GM19238 (cell line): ENCODE data around the gene RGS19.
"Not testable (repeated sequence)": the region's sequence is repeated elsewhere in the genome, so short reads cannot be mapped to it uniquely, and the experiment has no call there.

ENCODE experiments used
- DNase-seq: peaks from one replicate; pipeline ENCODE4 v3.0.0; 2011; ENCODE audit warnings: low spot score; ENCODE audit not compliant: insufficient read length

RGS19 gene

DNA sequence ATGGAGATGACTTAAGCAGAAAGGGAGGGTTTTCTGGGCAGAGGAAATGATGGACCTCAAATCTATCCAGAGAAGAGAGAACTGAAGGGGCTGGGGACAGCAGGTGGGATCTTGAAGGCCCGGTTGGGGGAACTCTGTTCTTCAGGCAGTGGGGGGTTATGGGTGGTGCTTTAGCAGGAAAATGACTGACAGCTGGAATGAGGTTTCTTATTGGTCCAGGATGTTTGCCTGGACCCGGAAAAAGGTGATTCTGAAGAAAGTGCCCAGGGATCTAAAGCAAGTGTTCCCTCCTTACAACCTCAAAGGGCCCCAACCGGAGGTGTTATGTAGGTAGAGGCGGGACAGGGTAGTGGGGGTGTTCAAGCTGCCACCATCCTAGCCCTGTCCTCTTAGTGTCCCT, 16.1 kb upstream of the RGS19 start:
- DNase-seq: no peak

DNA sequence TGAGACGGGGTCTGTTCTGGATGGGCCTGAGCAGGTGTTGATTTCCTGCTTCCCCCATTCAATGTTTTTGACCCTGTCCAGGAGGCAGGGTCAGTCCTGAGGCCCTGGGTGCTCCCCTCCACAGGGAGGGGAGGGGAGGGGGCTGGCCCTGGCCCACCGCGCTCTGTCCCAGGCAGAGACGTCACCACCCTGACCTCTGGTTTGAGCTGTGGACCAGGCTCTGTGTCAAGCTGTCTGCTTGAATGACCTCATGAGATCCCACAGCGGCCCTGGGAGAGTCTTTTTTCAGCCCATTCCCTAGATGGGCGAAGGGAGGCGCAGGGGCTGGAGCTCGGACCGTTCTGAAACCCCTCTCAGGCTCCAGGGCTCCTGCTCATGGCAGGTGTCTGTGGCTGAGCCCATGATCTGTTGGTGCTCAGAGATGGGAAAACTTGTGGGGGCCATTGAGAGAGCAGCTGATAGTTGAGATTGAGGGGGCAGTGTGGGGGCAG, 13.7 kb upstream of the RGS19 start:
- DNase-seq: no peak

DNA sequence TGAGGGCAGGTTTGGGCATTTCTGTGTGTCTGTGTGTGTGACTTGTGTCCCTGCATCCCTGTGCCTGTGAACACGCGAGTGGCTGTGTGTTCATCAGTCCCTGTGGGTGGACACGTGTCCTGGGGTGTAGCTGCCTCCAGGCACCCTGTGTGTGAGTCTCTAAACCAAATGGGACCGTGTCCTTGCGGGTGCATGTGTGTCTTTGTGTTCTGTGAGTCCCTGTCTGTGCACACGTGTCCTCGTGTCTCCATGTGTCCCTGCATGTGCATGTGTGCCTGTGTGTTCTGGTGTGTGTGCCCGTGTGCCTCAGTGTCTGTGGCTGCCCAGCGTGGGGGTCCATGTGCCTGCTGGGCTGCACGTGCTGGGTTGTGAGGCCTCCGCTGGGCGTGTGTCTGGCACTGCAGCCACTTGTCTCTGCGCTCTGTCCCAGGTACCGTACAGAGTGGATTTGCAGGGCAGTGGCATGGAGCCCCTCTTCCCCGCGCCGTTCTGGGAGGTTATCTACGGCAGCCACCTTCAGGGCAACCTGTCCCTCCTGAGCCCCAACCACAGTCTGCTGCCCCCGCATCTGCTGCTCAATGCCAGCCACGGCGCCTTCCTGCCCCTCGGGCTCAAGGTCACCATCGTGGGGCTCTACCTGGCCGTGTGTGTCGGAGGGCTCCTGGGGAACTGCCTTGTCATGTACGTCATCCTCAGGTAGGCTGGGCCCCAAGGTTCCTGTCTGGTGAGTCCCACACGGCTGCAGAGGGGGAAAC, 13.1 kb upstream of the RGS19 start:
- no peak for DNase-seq

GRCh38 chr20:64091770-64092169, 12.5 kb upstream of the RGS19 start:
- DNase-seq: no peak

GRCh38 chr20:64091340-64091739, 12.0 kb upstream of the RGS19 start:
- DNase-seq: no peak

DNA sequence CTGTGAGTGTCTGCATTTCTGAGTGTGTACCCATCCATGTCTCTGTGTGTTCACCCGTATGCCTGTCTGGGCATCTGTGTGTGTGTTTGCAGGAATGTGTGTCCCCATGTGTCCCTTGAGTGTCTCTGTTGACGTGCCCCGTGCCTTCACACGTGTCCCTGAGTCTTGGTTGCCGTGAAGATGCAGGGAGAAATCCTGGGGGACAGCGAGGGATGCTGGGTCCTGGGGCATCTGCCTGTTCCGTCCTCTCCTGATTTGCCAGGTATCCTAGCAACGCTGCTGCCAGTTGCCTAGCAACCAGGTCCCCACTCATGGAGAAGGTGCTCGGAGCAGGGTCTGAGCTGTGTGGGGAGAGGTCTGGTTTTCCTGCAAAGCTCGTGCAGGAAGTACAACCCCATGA, 10.8 kb upstream of the RGS19 start:
- DNase-seq: no peak

DNA sequence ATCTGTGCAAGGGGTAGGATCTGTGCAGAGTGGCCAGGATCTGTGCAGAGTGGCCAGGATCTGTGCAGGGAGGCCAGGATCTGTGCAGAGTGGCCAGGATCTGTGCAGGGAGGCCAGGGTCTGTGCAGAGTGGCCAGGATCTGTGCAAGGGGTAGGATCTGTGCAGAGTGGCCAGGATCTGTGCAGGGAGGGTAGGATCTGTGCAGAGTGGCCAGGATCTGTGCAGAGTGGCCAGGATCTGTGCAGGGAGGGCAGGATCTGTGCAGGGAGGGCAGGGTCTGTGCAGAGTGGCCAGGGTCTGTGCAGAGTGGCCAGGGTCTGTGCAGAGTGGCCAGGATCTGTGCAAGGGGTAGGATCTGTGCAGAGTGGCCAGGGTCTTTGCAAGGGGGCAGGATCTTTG, 9.3 kb upstream of the RGS19 start:
- not testable (repeated sequence) for DNase-seq

DNA sequence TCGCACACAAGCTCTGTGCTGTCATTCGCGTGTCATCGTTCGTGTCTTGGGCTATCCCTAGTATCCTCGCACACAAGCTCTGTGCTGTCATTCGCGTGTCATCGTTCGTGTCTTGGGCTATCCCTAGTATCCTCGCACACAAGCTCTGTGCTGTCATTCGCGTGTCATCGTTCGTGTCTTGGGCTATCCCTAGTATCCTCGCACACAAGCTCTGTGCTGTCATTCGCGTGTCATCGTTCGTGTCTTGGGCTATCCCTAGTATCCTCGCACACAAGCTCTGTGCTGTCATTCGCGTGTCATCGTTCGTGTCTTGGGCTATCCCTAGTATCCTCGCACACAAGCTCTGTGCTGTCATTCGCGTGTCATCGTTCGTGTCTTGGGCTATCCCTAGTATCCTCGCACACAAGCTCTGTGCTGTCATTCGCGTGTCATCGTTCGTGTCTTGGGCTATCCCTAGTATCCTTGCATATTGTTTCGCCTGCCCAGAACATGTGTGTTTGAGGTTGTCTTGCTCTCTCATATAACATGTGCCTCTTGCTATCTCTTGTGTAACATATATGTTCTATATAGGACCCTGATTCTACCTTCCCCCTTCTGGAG, 8.0 kb upstream of the RGS19 start:
- not testable (repeated sequence) for DNase-seq

DNA sequence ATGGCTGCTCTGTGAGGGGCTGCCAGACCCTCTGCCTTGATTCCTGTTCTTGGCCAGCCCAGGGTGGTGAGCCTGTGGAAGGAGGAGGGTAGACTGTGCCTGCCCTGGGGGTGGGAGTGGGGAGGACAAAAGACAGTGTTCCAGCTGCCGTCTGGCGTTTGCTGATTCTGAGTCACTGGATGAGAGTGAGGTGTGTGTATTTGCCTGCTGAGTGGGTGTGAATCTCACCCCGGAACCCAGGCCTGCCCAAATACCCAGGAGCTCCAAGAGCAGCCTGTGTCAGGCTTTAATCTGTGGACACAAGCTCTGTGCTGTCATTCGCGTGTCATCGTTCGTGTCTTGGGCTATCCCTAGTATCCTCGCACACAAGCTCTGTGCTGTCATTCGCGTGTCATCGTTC, 7.5 kb upstream of the RGS19 start:
- no peak for DNase-seq

DNA sequence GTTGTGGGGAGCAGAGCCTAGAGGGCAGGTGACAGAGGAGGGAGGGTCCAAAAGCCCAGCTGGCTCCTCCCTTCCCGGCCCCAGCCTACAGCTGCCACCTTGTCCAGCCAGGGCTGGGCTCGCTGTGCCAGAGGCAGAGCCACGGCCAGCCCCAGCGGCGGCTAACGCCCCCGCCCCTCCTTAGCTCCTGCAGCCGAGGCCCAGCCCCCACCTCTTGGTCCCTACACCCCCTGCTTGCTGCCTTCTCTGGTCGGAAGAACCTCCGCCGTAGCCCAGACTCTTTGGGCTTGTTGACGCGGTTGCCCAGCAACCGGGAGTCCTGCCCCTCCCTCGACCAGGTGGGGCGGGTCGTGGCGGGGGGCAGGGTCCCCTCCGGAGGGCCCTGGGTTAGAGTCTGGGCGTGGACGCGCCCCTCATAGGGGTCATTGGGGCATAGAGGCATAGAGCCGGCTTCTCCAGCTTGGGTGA, 5.4 kb upstream of the RGS19 start:
- DNase-seq: no peak

- DNase-seq: no peak
These were observed 4.7 kb upstream of the RGS19 start, which contains the start of gene LKAAEAR1 for GRCh38 chr20:64083804-64084684. Gene LKAAEAR1 (minus strand): TSS chr20:64084398. CDS start chr20:64084219, 179 bp downstream.

DNA sequence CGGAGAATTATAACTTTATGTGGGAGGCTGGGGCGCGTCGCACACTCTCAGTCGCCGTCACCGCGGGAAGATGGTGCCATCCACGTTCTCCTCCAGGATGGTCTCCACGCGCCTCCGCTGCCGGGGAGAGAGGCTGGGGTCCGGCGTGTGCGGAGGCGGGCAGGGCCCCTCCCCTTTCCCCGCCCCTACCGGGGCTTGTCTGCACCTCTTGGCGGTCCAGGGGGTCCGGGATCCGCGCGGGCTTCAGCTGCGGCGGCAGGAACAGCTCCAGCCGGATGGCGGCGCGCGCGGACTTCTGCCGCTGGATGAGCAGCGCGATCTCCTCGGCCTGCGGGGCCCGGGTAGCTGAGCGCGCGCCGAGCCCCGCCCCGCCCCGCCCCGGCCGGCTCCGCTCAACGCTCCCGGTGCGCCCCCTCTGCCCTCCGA, 4.1 kb upstream of the RGS19 start:
- DNase-seq: peak; percentile 64

DNA sequence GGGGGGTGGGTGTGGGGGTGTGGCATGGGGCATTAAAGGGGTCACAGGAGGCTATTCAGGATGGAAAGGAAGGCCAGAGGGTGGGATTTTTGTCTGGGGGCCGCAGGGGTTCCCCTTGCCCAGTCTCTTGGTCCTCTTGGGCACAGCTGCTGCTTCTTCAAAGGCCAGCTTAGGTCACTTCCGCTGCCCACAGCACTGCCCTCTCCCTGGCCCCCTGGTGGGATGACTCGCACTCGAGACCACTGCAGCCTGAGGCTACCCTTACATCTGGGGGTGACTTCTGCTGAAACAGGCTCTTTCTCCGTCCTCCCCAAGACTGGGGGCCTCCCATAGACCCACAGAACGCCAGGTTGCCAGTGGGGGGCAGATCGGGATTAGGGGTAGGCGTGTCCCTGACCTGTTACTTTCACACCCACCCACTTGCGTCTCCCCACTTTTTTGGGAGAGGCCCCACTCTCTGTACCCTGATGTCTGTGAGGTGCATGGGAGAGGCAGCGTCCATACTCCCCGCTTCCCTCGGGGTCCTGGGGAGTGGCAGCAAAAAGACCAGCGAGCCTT, 3.6 kb upstream of the RGS19 start:
- DNase-seq: no peak

GRCh38 chr20:64082126-64082731, 2.9 kb upstream of the RGS19 start:
- no peak for DNase-seq

GRCh38 chr20:64081624-64081964, 2.3 kb upstream of the RGS19 start:
- no peak for DNase-seq

- no peak for DNase-seq
These were observed 1.7 kb upstream of the RGS19 start for GRCh38 chr20:64080813-64081623.

GRCh38 chr20:64080013-64080812, 895 bp upstream of the RGS19 start, which contains the start of gene OPRL1:
Gene OPRL1 (plus strand): TSS chr20:64080082. CDS start chr20:64092721, 12,639 bp downstream.
- no peak for DNase-seq

DNA sequence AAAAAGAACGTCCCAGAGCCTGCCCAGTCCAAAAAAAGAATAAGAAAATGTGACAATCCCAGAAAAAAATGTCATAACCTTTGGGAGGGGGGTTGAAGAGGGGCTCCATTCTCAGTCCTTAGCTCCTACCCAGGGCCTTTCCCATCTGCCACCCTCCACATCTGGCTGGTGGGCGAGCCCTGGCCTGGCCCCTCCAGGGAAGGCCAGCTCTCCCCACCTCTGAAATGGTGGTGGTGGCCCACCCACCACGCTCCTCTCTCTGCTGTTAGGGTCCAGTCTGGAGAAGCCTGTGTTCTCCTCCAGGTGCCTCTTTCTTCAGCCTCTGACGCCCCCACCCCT, 415 bp downstream of the RGS19 start:
- no peak for DNase-seq

GRCh38 chr20:64077876-64078551, 1.3 kb downstream of the RGS19 start:
- no peak for DNase-seq
